MM.1S (cell line): ENCODE results near the gene LAMC1.

Experiments
- DNase-seq: peaks from one replicate; pipeline ENCODE4 v3.0.0-alpha.2; 2015
- H2AFZ ChIP-seq: fragments of 300-600 bp; sonication (generic); 2 replicates; pipeline ENCODE4 v1.6.0; 2016; ENCODE audit warnings: antibody characterized with exemption, low read length
- H3F3A ChIP-seq: fragments of 300-600 bp; sonication (generic); 2 replicates; pipeline ENCODE4 v1.6.1; 2016; ENCODE audit warnings: mild to moderate bottlenecking, antibody characterized with exemption, low read length, moderate library complexity, mixed read lengths; ENCODE audit not compliant: insufficient read depth
- H3K27ac ChIP-seq: fragments of 300-600 bp; sonication (generic); 2 replicates; pipeline ENCODE4 v1.5.1; 2016; ENCODE audit warnings: mild to moderate bottlenecking, low read length
- H3K27me3 ChIP-seq: fragments of 300-600 bp; sonication (generic); replicated peaks from 2 replicates; pipeline ENCODE4 v1.6.0; 2016; ENCODE audit warnings: low read length; ENCODE audit not compliant: insufficient read depth
- H3K36me3 ChIP-seq: fragments of 300-600 bp; sonication (generic); replicated peaks from 2 replicates; pipeline ENCODE4 v1.6.1; 2016; ENCODE audit warnings: mild to moderate bottlenecking, low read length, mixed read lengths; ENCODE audit not compliant: insufficient read depth
- H3K4me1 ChIP-seq: fragments of 300-600 bp; sonication (generic); 2 replicates; pipeline ENCODE4 v1.6.1; 2016; ENCODE audit warnings: low read length, mixed read lengths
- H3K4me2 ChIP-seq: fragments of 300-600 bp; sonication (generic); 2 replicates; pipeline ENCODE4 v1.6.0; 2016; ENCODE audit warnings: low read depth, low read length
- H3K4me3 ChIP-seq: fragments of 300-600 bp; sonication (generic); 2 replicates; pipeline ENCODE4 v1.5.1; 2016; ENCODE audit warnings: low read length, mixed read lengths
- H3K79me2 ChIP-seq: fragments of 300-600 bp; sonication (generic); 2 replicates; pipeline ENCODE4 v1.6.1; 2016; ENCODE audit warnings: mixed run types, low read length, mixed read lengths
- H3K9ac ChIP-seq: fragments of 300-600 bp; sonication (generic); 2 replicates; pipeline ENCODE4 v1.6.1; 2016; ENCODE audit warnings: low read length, mixed read lengths
- H3K9me2 ChIP-seq: fragments of 300-600 bp; sonication (generic); replicated peaks from 2 replicates; pipeline ENCODE4 v1.6.1; 2016; ENCODE audit warnings: mild to moderate bottlenecking, low read length, mixed read lengths; ENCODE audit not compliant: insufficient read depth
- H3K9me3 ChIP-seq: fragments of 300-600 bp; sonication (generic); replicated peaks from 2 replicates; pipeline ENCODE4 v1.6.1; 2016; ENCODE audit warnings: mild to moderate bottlenecking, low read length, mixed read lengths; ENCODE audit not compliant: insufficient read depth
- H4K20me1 ChIP-seq: fragments of 300-600 bp; sonication (generic); 2 replicates; pipeline ENCODE4 v1.6.1; 2016; ENCODE audit warnings: mild to moderate bottlenecking, low read length, moderate library complexity, mixed read lengths; ENCODE audit not compliant: insufficient read depth
- CTCF ChIP-seq: fragments of 300-600 bp; sonication (generic); IDR thresholded peaks from 2 replicates; pipeline ENCODE4 v1.5.1; 2016; ENCODE audit warnings: antibody characterized with exemption, low read length, mixed read lengths
- EZH2 ChIP-seq: fragments of 300-600 bp; sonication (generic); optimal IDR thresholded peaks from 2 replicates; pipeline ENCODE3; 2017; ENCODE audit warnings: low read depth, mild to moderate bottlenecking, antibody characterized with exemption, low read length, mixed read lengths
- EZH2phosphoT487 ChIP-seq: fragments of 300-600 bp; sonication (generic); IDR thresholded peaks from 2 replicates; pipeline ENCODE4 v1.6.1; 2018; ENCODE audit warnings: antibody characterized with exemption, low read length

LAMC1 gene

GRCh38 chr1:183000167-183000962, 22.9 kb upstream of the LAMC1 start:
- no peak overlapping the region for H3K4me3 ChIP-seq
- no peaks in the 10 kb centered on the region for H3K9me3 ChIP-seq
- H3K36me3 ChIP-seq: no peaks in the 10 kb centered on the region
- no peak overlapping the region for H3K4me2 ChIP-seq
- no peaks in the 10 kb centered on the region for H3K79me2 ChIP-seq
- no peaks in the 10 kb centered on the region for H3K27me3 ChIP-seq
- H3K9ac ChIP-seq: no peak overlapping the region
- no peaks in the 10 kb centered on the region for H4K20me1 ChIP-seq
- H3K9me2 ChIP-seq: no peaks in the 10 kb centered on the region
- no peaks in the 10 kb centered on the region for H3K4me1 ChIP-seq
- no peak overlapping the region for H2AFZ ChIP-seq
- H3F3A ChIP-seq: no peaks in the 10 kb centered on the region
- no peak for DNase-seq
- no peak overlapping the region for H3K27ac ChIP-seq
- no peak for TF ChIP-seq EZH2
- TF ChIP-seq CTCF: no peak
- no peak for TF ChIP-seq EZH2phosphoT487

GRCh38 chr1:183002267-183002666, 21.0 kb upstream of the LAMC1 start:
- H3K4me3 ChIP-seq: no peak overlapping the region
- no peak overlapping the region for H3K4me2 ChIP-seq
- H4K20me1 ChIP-seq: no peaks in the 10 kb centered on the region
- no peaks in the 10 kb centered on the region for H3K9me2 ChIP-seq
- H3K9ac ChIP-seq: no peak overlapping the region
- no peaks in the 10 kb centered on the region for H3K4me1 ChIP-seq
- H3K27ac ChIP-seq: no peak overlapping the region
- no peaks in the 10 kb centered on the region for H3K79me2 ChIP-seq
- H3K9me3 ChIP-seq: no peaks in the 10 kb centered on the region
- no peaks in the 10 kb centered on the region for H3K27me3 ChIP-seq
- H3K36me3 ChIP-seq: no peaks in the 10 kb centered on the region
- H3F3A ChIP-seq: no peaks in the 10 kb centered on the region
- H2AFZ ChIP-seq: no peak overlapping the region
- TF ChIP-seq CTCF: no peak
- TF ChIP-seq EZH2: no peak
- no peak for TF ChIP-seq EZH2phosphoT487
- DNase-seq: no peak

GRCh38 chr1:183002797-183003196, 20.4 kb upstream of the LAMC1 start:
- no peak overlapping the region for H3K27ac ChIP-seq
- H3K4me3 ChIP-seq: no peak overlapping the region
- H3K4me1 ChIP-seq: no peaks in the 10 kb centered on the region
- H3K36me3 ChIP-seq: no peaks in the 10 kb centered on the region
- no peaks in the 10 kb centered on the region for H4K20me1 ChIP-seq
- no peaks in the 10 kb centered on the region for H3K79me2 ChIP-seq
- H3K4me2 ChIP-seq: no peak overlapping the region
- H3K9me2 ChIP-seq: no peaks in the 10 kb centered on the region
- H2AFZ ChIP-seq: no peak overlapping the region
- no peaks in the 10 kb centered on the region for H3K9me3 ChIP-seq
- TF ChIP-seq CTCF: no peak
- no peak for TF ChIP-seq EZH2phosphoT487
- no peak for TF ChIP-seq EZH2
- no peaks in the 10 kb centered on the region for H3K27me3 ChIP-seq
- H3F3A ChIP-seq: no peaks in the 10 kb centered on the region
- H3K9ac ChIP-seq: no peak overlapping the region
- DNase-seq: no peak
